ENCODE results near the gene ADGRV1.

ADGRV1 gene

DNA sequence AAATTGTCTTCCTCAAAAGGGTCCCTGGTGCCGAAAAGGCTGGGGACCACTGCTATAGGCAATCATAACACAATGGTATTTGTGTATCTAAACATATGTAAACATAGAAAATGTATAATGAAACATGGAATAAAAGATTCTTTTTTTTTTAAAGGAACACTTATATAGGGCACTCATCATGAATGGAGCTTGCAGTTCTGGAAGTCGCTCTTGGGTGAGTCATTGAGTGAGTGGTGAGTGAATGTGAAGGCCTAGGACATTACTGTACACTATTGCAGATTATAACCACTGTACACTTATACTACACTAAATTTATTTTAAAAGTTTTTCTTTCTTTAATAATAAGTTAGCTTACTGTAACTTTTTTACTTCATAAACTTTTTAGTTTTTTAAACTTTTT, 648.1 kb downstream of the ADGRV1 start:
- Histone ChIP-seq H3K27me3 (ENCODE audit: insufficient read depth, poor library complexity, severe bottlenecking) (no peaks in the 10 kb centered on the region), H3K4me3 (replicated peaks; ENCODE audit: insufficient read depth, low read length) (no peak overlapping the region), H3K27ac (replicated peaks) (no peak overlapping the region)
- TF ChIP-seq POLR2AphosphoS5 (IDR thresholded peaks at IDR 0.05; ENCODE audit: low read depth), result no peak
- TF ChIP-seq REST (IDR thresholded peaks at IDR 0.05; ENCODE audit: insufficient replicate concordance, low read depth), result no peak
- TF ChIP-seq, protein P1, sequence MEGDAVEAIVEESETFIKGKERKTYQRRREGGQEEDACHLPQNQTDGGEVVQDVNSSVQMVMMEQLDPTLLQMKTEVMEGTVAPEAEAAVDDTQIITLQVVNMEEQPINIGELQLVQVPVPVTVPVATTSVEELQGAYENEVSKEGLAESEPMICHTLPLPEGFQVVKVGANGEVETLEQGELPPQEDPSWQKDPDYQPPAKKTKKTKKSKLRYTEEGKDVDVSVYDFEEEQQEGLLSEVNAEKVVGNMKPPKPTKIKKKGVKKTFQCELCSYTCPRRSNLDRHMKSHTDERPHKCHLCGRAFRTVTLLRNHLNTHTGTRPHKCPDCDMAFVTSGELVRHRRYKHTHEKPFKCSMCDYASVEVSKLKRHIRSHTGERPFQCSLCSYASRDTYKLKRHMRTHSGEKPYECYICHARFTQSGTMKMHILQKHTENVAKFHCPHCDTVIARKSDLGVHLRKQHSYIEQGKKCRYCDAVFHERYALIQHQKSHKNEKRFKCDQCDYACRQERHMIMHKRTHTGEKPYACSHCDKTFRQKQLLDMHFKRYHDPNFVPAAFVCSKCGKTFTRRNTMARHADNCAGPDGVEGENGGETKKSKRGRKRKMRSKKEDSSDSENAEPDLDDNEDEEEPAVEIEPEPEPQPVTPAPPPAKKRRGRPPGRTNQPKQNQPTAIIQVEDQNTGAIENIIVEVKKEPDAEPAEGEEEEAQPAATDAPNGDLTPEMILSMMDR (IDR thresholded peaks at IDR 0.05; ENCODE audit: insufficient read depth, low read length), result no peak
- TF ChIP-seq SPI1 (IDR thresholded peaks at IDR 0.05; ENCODE audit: borderline replicate concordance, low read depth), result no peak
- TF ChIP-seq GABPA (IDR thresholded peaks at IDR 0.05; ENCODE audit: low read depth), result no peak
- DNase-seq (ENCODE audit: low read depth in 1 of 2, low spot score in 1 of 2), result no peak

DNA sequence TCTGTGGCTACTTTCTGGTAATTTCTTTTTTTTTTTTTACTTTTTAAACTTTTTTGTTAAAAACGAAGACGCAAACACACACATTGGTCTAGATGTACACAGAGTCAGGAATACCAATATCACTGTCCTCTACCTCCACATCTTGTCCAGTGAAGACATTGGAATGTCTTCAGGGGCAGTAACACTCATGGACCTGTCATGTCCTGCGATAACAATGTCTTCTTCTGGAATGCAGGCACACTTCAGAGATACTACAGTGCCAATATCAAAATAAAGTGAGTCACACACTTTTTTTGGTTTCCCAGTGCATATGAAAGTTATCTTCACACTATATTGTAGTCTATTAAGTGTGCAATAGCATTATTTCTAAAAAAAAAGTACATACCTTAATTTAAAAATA, 648.7 kb downstream of the ADGRV1 start:
- DNase-seq (ENCODE audit: low read depth in 1 of 2, low spot score in 1 of 2), result no peak
- Histone ChIP-seq H3K4me3 (replicated peaks; ENCODE audit: insufficient read depth, low read length) (no peak overlapping the region), H3K27me3 (ENCODE audit: insufficient read depth, poor library complexity, severe bottlenecking) (no peaks in the 10 kb centered on the region), H3K27ac (replicated peaks) (no peak overlapping the region)
- TF ChIP-seq GABPA (IDR thresholded peaks at IDR 0.05; ENCODE audit: low read depth) (no peak), POLR2AphosphoS5 (IDR thresholded peaks at IDR 0.05; ENCODE audit: low read depth) (no peak), REST (IDR thresholded peaks at IDR 0.05; ENCODE audit: insufficient replicate concordance, low read depth) (no peak), SPI1 (IDR thresholded peaks at IDR 0.05; ENCODE audit: borderline replicate concordance, low read depth) (no peak)
- TF ChIP-seq, protein P1 (IDR thresholded peaks at IDR 0.05; ENCODE audit: insufficient read depth, low read length), result no peak

DNA sequence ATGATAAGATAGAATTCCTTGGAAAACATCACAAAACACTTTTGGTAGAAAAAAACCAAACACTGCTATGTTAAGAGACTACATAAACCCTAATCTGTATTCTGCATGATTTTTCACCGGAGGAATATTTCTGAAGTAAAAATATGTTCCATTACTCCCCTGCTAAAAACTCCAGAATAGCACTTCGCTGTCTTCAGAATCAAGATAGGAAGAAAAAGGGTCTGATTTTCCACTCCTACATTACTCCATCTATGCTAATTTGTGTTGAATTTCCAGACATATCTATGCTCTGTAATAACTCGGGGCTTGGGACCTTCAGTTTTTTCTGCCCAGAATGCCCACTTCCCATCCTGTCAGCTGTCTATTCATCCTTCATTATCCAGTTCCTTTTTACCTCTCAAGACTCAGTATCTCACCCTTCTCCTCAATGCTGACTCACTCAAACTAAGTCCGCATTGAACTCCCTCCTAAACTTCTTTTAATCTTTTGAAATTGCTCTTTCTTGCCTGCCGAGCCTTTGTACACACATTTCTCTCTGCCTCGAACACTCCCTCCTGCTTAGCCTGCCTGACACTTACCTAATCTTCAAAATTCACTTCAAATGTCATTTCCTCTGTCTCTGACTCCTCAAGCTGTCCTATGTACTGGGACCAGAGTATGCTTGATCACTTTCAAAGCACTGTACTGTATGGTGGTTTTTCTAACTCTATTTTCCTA, 653.6 kb downstream of the ADGRV1 start:
- Histone ChIP-seq H3K27me3 (ENCODE audit: insufficient read depth, poor library complexity, severe bottlenecking) (no peaks in the 10 kb centered on the region), H3K27ac (replicated peaks) (no peak overlapping the region), H3K4me3 (replicated peaks; ENCODE audit: insufficient read depth, low read length) (no peak overlapping the region)
- DNase-seq (ENCODE audit: low read depth in 1 of 2, low spot score in 1 of 2), result peak in 1 of 2 experiments; percentile 11
- TF ChIP-seq SPI1 (IDR thresholded peaks at IDR 0.05; ENCODE audit: borderline replicate concordance, low read depth), result no peak
- TF ChIP-seq, protein P1 (IDR thresholded peaks at IDR 0.05; ENCODE audit: insufficient read depth, low read length), result no peak
- TF ChIP-seq REST (IDR thresholded peaks at IDR 0.05; ENCODE audit: insufficient replicate concordance, low read depth), result no peak
- TF ChIP-seq POLR2AphosphoS5 (IDR thresholded peaks at IDR 0.05; ENCODE audit: low read depth), result no peak
- no peak for TF ChIP-seq GABPA (IDR thresholded peaks at IDR 0.05; ENCODE audit: low read depth)

Data from HL-60 (cell line).